ENCODE measurements around the gene B4GALNT3. TPM values are rescaled to one million over a fixed set of nuclear protein-coding genes. Genes with fewer than 3 reads are reported as not detected.

B4GALNT3 gene
- total and polyA plus RNA-seq, 9 donors, result 0.58 to 4.2 (median 1.7) TPM

- 62 to 72% (median 67%) methylated on average over 8 to 9 of the region's 9 CpGs for WGBS, 3 donors
- TF ChIP-seq POLR2A (IDR thresholded peaks at IDR 0.05) (no peak), CTCF (IDR thresholded peaks at IDR 0.05) (no peak), EP300 (IDR thresholded peaks at IDR 0.05) (no peak)
- Histone ChIP-seq H3K4me1 (ENCODE audit: insufficient read depth) (peaks cover 3% of the 10 kb centered on the region), H3K9me3 (no peaks in the 10 kb centered on the region), H3K4me3 (no peak overlapping the region), H3K27ac (no peak overlapping the region), H3K27me3 (no peaks in the 10 kb centered on the region), H3K36me3 (no peaks in the 10 kb centered on the region)
- no peak for DNase-seq
- intact Hi-C loops (cut with DNase I), result no loop called here
Observed at GRCh38 chr12:541676-542324, 82.1 kb downstream of the B4GALNT3 start.

DNA sequence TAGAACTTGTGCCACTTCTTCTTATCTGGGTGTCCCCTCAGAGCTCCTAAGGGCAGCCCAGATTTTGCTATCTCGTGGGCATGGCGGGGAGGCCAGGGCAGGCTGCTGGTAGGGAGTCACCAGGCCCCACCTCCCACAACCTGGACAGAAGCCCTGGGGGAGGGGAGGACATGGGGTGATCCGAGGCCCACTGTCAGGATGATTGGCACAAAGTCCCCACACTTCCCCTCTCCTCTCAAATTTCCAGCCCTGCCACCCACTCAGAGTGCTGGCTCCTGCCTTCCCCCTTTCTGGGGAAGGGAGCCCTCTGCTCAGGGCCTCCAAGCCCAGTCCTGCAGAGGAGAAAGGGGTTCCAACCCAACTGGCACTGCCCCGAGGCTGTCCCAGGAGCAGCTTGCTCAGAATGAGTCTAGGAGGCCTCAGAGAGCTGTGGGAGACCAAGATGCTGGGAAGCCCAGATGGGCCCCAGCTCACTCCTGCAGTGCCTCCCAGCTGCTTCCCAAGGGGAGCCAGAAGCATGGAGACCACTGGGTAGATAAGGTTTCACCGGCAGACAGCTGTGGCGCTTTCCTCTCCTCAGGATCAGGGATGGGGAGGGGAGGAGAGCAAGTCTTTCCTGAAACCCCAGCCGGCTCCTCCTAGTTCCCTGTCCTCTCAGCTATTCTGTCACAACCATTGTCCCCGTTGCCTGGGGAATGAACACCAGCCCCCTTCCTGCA is 82.8 kb downstream of the B4GALNT3 start:
- intact Hi-C loops (cut with DNase I), result no loop called here
- TF ChIP-seq POLR2A (IDR thresholded peaks at IDR 0.05) (no peak), CTCF (IDR thresholded peaks at IDR 0.05) (no peak), EP300 (IDR thresholded peaks at IDR 0.05) (no peak)
- WGBS, 3 donors, result 50 to 60% (median 58%) methylated on average over 7 to 8 of the region's 8 CpGs
- H3K27me3 ChIP-seq, result no peaks in the 10 kb centered on the region
- H3K36me3 ChIP-seq, result no peaks in the 10 kb centered on the region
- H3K4me3 ChIP-seq, result no peak overlapping the region
- no peak for DNase-seq
- no peaks in the 10 kb centered on the region for H3K9me3 ChIP-seq
- H3K27ac ChIP-seq, result no peak overlapping the region
- H3K4me1 ChIP-seq (ENCODE audit: insufficient read depth), result peaks cover 6% of the 10 kb centered on the region

- intact Hi-C loops (cut with DNase I), result no loop called here
- no peak for DNase-seq
- H3K27ac ChIP-seq, result no peak overlapping the region
- H3K4me1 ChIP-seq (ENCODE audit: insufficient read depth), result peaks cover 6% of the 10 kb centered on the region
- 80 to 88% (median 85%) methylated on average over 5 to 8 of the region's 9 CpGs for WGBS, 3 donors
- no peaks in the 10 kb centered on the region for H3K36me3 ChIP-seq
- no peaks in the 10 kb centered on the region for H3K27me3 ChIP-seq
- no peak overlapping the region for H3K4me3 ChIP-seq
- H3K9me3 ChIP-seq, result no peaks in the 10 kb centered on the region
- TF ChIP-seq POLR2A (IDR thresholded peaks at IDR 0.05) (no peak), EP300 (IDR thresholded peaks at IDR 0.05) (no peak), CTCF (IDR thresholded peaks at IDR 0.05) (no peak)
Observed at GRCh38 chr12:543114-543451, 83.3 kb downstream of the B4GALNT3 start.

DNA sequence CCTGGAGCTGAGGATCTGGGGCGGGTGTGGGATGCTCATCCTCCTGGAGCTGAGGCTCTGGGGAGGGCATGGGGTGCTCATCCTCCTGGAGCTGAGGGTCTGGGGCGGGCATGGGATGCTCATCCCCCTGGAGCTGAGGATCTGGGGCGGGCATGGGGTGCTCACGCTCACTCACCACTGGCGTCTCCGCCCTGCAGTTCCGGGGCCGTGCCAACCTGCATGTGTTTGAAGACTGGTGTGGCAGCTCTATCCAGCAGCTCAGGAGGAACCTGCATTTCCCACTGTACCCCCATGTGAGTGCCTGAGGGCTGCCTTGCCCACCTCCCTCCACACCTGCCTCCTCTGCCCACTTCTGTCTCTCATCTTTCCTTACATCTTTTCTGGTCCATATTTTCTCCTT is 84.4 kb downstream of the B4GALNT3 start:
- DNase-seq, result no peak
- Histone ChIP-seq H3K4me1 (ENCODE audit: insufficient read depth) (peaks cover 6% of the 10 kb centered on the region), H3K9me3 (no peaks in the 10 kb centered on the region), H3K36me3 (no peaks in the 10 kb centered on the region), H3K27ac (no peak overlapping the region), H3K27me3 (no peaks in the 10 kb centered on the region), H3K4me3 (no peak overlapping the region)
- 86 to 92% (median 88%) methylated on average over 8 of the region's 8 CpGs for WGBS, 3 donors
- intact Hi-C loops (cut with DNase I), result no loop called here
- no peak for TF ChIP-seq EP300 (IDR thresholded peaks at IDR 0.05)
- no peak for TF ChIP-seq POLR2A (IDR thresholded peaks at IDR 0.05)
- no peak for TF ChIP-seq CTCF (IDR thresholded peaks at IDR 0.05)

All from ovary (tissue), 9 donors.